ENCODE measurements around the gene DEPDC1B. TPM values are rescaled to one million over a fixed set of nuclear protein-coding genes. Genes with fewer than 3 reads are reported as not detected.

DEPDC1B gene
- total RNA-seq, 1 donor: 8.6 TPM

GRCh38 chr5:60671899-60672692, 27.9 kb downstream of the DEPDC1B start:
- no peak for TF ChIP-seq CTCF (IDR thresholded peaks at IDR 0.05; ENCODE audit: insufficient read depth, low read depth, low read length)
- no peak for DNase-seq (ENCODE audit: low read depth)

GRCh38 chr5:60670749-60671148, 29.2 kb downstream of the DEPDC1B start:
- no peak overlapping the region for H3K4me3 ChIP-seq (ENCODE audit: low read depth, low read length)
- TF ChIP-seq CTCF (IDR thresholded peaks at IDR 0.05; ENCODE audit: insufficient read depth, low read depth, low read length): no peak
- no peak for DNase-seq (ENCODE audit: low read depth)

More at GRCh38 chr5:60671899-60672692, 27.9 kb downstream of the DEPDC1B start:
- no peak overlapping the region for H3K4me3 ChIP-seq (ENCODE audit: low read depth, low read length)

- H3K4me3 ChIP-seq (ENCODE audit: low read depth, low read length): no peak overlapping the region
- peak; percentile 50 for TF ChIP-seq CTCF (IDR thresholded peaks at IDR 0.05; ENCODE audit: insufficient read depth, low read depth, low read length)
- peak; percentile 45 for DNase-seq (ENCODE audit: low read depth)
These were observed 31.2 kb downstream of the DEPDC1B start for GRCh38 chr5:60668686-60669304.

- DNase-seq (ENCODE audit: low read depth): peak; percentile 92
- TF ChIP-seq CTCF (IDR thresholded peaks at IDR 0.05; ENCODE audit: insufficient read depth, low read depth, low read length): no peak
- no peak overlapping the region for H3K4me3 ChIP-seq (ENCODE audit: low read depth, low read length)
These were observed 47.9 kb downstream of the DEPDC1B start for GRCh38 chr5:60651872-60652620.

GRCh38 chr5:60649288-60649917, 50.6 kb downstream of the DEPDC1B start:
- peak; percentile 71 for TF ChIP-seq CTCF (IDR thresholded peaks at IDR 0.05; ENCODE audit: insufficient read depth, low read depth, low read length)
- no peak overlapping the region for H3K4me3 ChIP-seq (ENCODE audit: low read depth, low read length)
- peak; percentile 60 for DNase-seq (ENCODE audit: low read depth)

GRCh38 chr5:60648175-60648574, 51.8 kb downstream of the DEPDC1B start:
- DNase-seq (ENCODE audit: low read depth): no peak
- H3K4me3 ChIP-seq (ENCODE audit: low read depth, low read length): no peak overlapping the region
- no peak for TF ChIP-seq CTCF (IDR thresholded peaks at IDR 0.05; ENCODE audit: insufficient read depth, low read depth, low read length)
